ENCODE data around the gene PDE7B.

- TF ChIP-seq POLR2A (IDR thresholded peaks at IDR 0.05) (no peak), POLR2AphosphoS5 (IDR thresholded peaks at IDR 0.05) (no peak)
Observed at GRCh38 chr6:136058852-136059251, 207.4 kb downstream of the PDE7B start.
